ENCODE measurements around the gene AIP. TPM values are rescaled to one million over a fixed set of nuclear protein-coding genes. Genes with fewer than 3 reads are reported as not detected.

The AIP gene
- total RNA-seq, 1 experiment from 2014 or later: 61.0 TPM

DNA sequence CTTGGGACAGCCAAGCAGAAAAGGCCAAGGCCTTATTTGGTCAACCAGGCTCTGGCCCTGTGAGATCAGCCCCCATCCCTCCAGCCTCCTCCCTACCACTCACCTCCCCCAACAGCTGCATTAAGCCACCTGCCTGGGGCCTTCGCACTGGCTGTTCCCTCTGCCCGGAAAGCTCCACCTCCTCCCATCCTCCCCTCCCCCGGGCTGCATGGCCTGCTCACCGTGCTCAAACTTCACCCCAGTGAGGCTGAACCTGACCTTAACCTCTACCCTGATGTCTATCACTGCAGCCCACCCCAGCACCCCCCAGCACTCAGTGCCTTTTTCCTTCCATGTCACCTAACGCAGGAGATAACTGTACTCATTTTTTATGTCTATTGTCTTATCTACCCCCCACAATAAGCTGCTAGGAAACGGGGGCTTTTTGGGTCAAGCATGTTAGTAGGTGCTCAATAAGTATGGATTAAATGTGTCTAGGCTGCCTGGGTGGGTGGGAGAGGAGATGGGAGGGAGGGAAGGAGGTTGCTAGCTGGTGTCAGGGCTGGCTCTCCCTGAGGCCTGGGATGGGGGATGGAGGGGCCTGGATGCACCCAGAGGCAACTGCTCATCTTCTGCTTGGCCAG, 46.3 kb upstream of the AIP start (continued):
- TF ChIP-seq, protein P1, sequence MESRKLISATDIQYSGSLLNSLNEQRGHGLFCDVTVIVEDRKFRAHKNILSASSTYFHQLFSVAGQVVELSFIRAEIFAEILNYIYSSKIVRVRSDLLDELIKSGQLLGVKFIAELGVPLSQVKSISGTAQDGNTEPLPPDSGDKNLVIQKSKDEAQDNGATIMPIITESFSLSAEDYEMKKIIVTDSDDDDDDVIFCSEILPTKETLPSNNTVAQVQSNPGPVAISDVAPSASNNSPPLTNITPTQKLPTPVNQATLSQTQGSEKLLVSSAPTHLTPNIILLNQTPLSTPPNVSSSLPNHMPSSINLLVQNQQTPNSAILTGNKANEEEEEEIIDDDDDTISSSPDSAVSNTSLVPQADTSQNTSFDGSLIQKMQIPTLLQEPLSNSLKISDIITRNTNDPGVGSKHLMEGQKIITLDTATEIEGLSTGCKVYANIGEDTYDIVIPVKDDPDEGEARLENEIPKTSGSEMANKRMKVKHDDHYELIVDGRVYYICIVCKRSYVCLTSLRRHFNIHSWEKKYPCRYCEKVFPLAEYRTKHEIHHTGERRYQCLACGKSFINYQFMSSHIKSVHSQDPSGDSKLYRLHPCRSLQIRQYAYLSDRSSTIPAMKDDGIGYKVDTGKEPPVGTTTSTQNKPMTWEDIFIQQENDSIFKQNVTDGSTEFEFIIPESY (IDR thresholded peaks at IDR 0.05; ENCODE audit: extremely low read depth, insufficient replicate concordance, low read length): no peak
- TF ChIP-seq CBX3 (IDR thresholded peaks at IDR 0.05; ENCODE audit: low read depth) (no peak), FOSL1 (IDR thresholded peaks at IDR 0.05; ENCODE audit: low read depth) (no peak)
- TF ChIP-seq, protein P2, sequence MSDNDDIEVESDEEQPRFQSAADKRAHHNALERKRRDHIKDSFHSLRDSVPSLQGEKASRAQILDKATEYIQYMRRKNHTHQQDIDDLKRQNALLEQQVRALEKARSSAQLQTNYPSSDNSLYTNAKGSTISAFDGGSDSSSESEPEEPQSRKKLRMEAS (IDR thresholded peaks at IDR 0.05): no peak

DNA sequence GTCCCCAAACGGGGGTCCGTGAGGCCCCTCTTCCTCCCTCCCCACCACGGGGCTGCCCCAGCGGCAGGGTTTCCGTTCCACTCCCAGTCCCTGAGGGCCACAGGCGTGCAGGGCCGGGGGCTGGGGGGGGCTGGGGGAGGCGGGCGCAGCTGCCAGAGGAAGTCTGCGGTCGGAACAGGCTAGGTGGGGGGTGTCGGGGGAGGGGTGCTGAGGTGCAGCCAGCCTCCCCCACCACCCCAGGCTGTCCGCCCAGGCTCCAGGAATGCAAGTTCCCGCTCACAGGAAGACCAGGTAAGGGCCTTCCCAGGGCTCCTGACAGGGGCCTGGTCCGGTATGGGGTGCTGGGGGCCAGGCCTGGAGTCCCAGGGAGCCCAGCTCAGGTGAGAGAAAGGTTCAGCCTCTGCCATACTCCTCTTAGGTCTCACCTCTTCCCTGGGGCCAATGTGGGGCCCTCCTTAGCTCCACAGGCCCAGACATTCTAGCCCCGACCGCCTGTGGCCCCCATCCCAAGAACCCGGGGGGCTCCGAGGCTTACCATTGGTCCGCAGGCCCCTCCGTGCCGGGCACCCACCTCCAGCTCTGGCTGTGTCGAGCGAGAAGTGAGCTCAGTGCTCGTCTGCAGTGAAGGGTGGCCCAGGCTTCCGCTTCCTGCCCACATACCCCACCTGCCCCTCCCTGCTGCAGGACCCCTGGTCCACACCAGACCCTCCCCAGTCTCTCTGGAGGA, 45.6 kb upstream of the AIP start, which contains the start of gene PTPRCAP:
Gene PTPRCAP, minus strand, starts transcription at position 601 of the 727 bp plus-strand sequence. Its CDS starts 63 bp downstream, at position 538.
- CTCF ChIA-PET: no interaction called here
- intact Hi-C loops (cut with micrococcal nuclease): no loop called here
- RAD21 ChIA-PET (ENCODE audit: low non-redundant PET in 1 of 2, low total read pairs in 2 of 2, uncharacterized antibody in 2 of 2, unreplicated experiment in 2 of 2): no interaction called here
- Histone ChIP-seq H3K4me1 (ENCODE audit: control insufficient read depth in 1 of 2, insufficient read depth in 2 of 2, low read length in 2 of 2) (peaks cover 0 to 20% of the 10 kb centered on the region in 2 experiments; a peak in 3 of 4 replicates), H3K27ac (ENCODE audit: low read depth, low read length) (peak within 1 kb of the TSS; percentile 8; the same call in 1 of the 2 replicates), H3K27me3 (ENCODE audit: insufficient read depth, low read length) (no peaks in the 10 kb centered on the region), H3K9ac (ENCODE audit: low read length) (no peak within 1 kb of the TSS), H3K9me3 (ENCODE audit: control insufficient read depth in 1 of 2, insufficient read depth in 1 of 2, low read depth in 1 of 2, low read length in 2 of 2) (no peaks in the 10 kb centered on the region), H4K20me1 (ENCODE audit: insufficient read depth) (no peaks in the 10 kb centered on the region), H3K4me2 (ENCODE audit: low read length) (no peak within 1 kb of the TSS), H3K9me2 (ENCODE audit: insufficient read depth) (no peaks in the 10 kb centered on the region), H3K36me3 (ENCODE audit: control insufficient read depth in 1 of 2, insufficient read depth in 2 of 2, low read length in 2 of 2) (peaks cover 7 to 10% of the 10 kb centered on the region in 2 experiments; a peak in 3 of 4 replicates), H2AFZ (ENCODE audit: low read depth, low read length, poor library complexity, severe bottlenecking) (no peak within 1 kb of the TSS), H3K79me2 (ENCODE audit: insufficient read depth, low read length) (no peaks in the 10 kb centered on the region), H3K4me3 (replicated peaks in 1 of 2; ENCODE audit: low read depth in 1 of 2, low read length in 2 of 2) (no peak within 1 kb of the TSS)
- no TSS peak for BruUV-seq (replicated peaks)
- POLR2A ChIA-PET: interaction anchor here (0.6 kb wide), 1 partner anchor 9 kb away, joined by 4 read pairs; the partner anchor contains the start of gene RPS6KB2
- no peak for DNase-seq (ENCODE audit: low read depth, low spot score)
- ATAC-seq: no peak
- TF ChIP-seq FOSL1 (IDR thresholded peaks at IDR 0.05; ENCODE audit: low read depth): no peak
- TF ChIP-seq, protein P3, sequence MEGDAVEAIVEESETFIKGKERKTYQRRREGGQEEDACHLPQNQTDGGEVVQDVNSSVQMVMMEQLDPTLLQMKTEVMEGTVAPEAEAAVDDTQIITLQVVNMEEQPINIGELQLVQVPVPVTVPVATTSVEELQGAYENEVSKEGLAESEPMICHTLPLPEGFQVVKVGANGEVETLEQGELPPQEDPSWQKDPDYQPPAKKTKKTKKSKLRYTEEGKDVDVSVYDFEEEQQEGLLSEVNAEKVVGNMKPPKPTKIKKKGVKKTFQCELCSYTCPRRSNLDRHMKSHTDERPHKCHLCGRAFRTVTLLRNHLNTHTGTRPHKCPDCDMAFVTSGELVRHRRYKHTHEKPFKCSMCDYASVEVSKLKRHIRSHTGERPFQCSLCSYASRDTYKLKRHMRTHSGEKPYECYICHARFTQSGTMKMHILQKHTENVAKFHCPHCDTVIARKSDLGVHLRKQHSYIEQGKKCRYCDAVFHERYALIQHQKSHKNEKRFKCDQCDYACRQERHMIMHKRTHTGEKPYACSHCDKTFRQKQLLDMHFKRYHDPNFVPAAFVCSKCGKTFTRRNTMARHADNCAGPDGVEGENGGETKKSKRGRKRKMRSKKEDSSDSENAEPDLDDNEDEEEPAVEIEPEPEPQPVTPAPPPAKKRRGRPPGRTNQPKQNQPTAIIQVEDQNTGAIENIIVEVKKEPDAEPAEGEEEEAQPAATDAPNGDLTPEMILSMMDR (IDR thresholded peaks at IDR 0.05 in 2 of 3, conservative IDR thresholded peaks at IDR 0.05 in 1 of 3; ENCODE audit: borderline replicate concordance in 1 of 3, insufficient read depth in 1 of 3, low read depth in 2 of 3, low read length in 2 of 3): no peak
- no peak for TF ChIP-seq ELF1 (IDR thresholded peaks at IDR 0.05; ENCODE audit: borderline replicate concordance, low read depth)
- no peak for TF ChIP-seq TCF7L2 (IDR thresholded peaks at IDR 0.05; ENCODE audit: borderline replicate concordance, extremely low read depth, insufficient read depth, insufficient read length)
- TF ChIP-seq, protein P4, sequence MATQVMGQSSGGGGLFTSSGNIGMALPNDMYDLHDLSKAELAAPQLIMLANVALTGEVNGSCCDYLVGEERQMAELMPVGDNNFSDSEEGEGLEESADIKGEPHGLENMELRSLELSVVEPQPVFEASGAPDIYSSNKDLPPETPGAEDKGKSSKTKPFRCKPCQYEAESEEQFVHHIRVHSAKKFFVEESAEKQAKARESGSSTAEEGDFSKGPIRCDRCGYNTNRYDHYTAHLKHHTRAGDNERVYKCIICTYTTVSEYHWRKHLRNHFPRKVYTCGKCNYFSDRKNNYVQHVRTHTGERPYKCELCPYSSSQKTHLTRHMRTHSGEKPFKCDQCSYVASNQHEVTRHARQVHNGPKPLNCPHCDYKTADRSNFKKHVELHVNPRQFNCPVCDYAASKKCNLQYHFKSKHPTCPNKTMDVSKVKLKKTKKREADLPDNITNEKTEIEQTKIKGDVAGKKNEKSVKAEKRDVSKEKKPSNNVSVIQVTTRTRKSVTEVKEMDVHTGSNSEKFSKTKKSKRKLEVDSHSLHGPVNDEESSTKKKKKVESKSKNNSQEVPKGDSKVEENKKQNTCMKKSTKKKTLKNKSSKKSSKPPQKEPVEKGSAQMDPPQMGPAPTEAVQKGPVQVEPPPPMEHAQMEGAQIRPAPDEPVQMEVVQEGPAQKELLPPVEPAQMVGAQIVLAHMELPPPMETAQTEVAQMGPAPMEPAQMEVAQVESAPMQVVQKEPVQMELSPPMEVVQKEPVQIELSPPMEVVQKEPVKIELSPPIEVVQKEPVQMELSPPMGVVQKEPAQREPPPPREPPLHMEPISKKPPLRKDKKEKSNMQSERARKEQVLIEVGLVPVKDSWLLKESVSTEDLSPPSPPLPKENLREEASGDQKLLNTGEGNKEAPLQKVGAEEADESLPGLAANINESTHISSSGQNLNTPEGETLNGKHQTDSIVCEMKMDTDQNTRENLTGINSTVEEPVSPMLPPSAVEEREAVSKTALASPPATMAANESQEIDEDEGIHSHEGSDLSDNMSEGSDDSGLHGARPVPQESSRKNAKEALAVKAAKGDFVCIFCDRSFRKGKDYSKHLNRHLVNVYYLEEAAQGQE (IDR thresholded peaks at IDR 0.05; ENCODE audit: low read depth): no peak
- TF ChIP-seq, protein P1 (IDR thresholded peaks at IDR 0.05; ENCODE audit: extremely low read depth, insufficient replicate concordance, low read length): no peak
- no peak for TF ChIP-seq ZNF274 (IDR thresholded peaks at IDR 0.05; ENCODE audit: low read depth, low read length)
- no peak for TF ChIP-seq EZH2 (IDR thresholded peaks at IDR 0.05)
- no peak for TF ChIP-seq SIN3A (IDR thresholded peaks at IDR 0.05; ENCODE audit: low read depth)

Data from HCT116 (cell line).